WTC11 (cell line): ENCODE results near the gene SERPINE1. TPM values are rescaled to one million over a fixed set of nuclear protein-coding genes. Genes with fewer than 3 reads are reported as not detected.

Experiments used
- ATAC-seq: fragments of 200-7000 bp; cut with Tn5 transposase; 2 replicates; pipeline ENCODE4 v1.10.0; 2021; ENCODE audit warnings: mild to moderate bottlenecking, moderate library complexity
- Bru-seq: library from RNA; stranded (reverse); fragments of 400-500 nt; gene quantifications from one replicate; lab custom pipeline; 2021; lab: Mats Ljungman, UMichigan
- CTCF ChIA-PET: fragments of 300-600 bp; sonication (Branson Sonifier 250); formaldehyde crosslinking; loops from one replicate; lab custom pipeline; 2021; ENCODE audit warnings: antibody characterized with exemption; lab: Charles Lee
- POLR2A ChIA-PET: fragments of 350-600 bp; sonication (Branson Sonifier 250); formaldehyde crosslinking; loops from one replicate; lab custom pipeline; 2021; ENCODE audit warnings: antibody characterized with exemption; lab: Charles Lee
- DNase-seq: peaks from one replicate; pipeline ENCODE4 v3.0.0; 2021; ENCODE audit warnings: low spot score
- H3K27ac Mint-ChIP-seq: 2 replicates; pipeline ENCODE4 v1.8.0; 2021; ENCODE audit warnings: mixed read lengths
- H3K27me3 Mint-ChIP-seq: 2 replicates; pipeline ENCODE4 v1.8.0; 2021; ENCODE audit warnings: low read depth, mild to moderate bottlenecking, moderate library complexity, mixed read lengths
- H3K36me3 Mint-ChIP-seq: 2 replicates; pipeline ENCODE4 v1.8.0; 2021; ENCODE audit warnings: mixed read lengths
- H3K4me1 Mint-ChIP-seq: 2 replicates; pipeline ENCODE4 v1.8.0; 2022; ENCODE audit warnings: mixed read lengths
- H3K4me3 Mint-ChIP-seq: 2 replicates; pipeline ENCODE4 v1.8.0; 2021; ENCODE audit warnings: mild to moderate bottlenecking, moderate library complexity, mixed read lengths
- H3K9me3 Mint-ChIP-seq: 2 replicates; pipeline ENCODE4 v1.8.0; 2021; ENCODE audit warnings: mixed read lengths
- ARID4B ChIP-seq: sonication (generic); formaldehyde crosslinking; IDR thresholded peaks from 2 replicates; pipeline ENCODE4 v1.8.0; 2023; ENCODE audit warnings: missing genetic modification reagents, mild to moderate bottlenecking, borderline replicate concordance
- ESRRA ChIP-seq: sonication (generic); formaldehyde crosslinking; IDR thresholded peaks from 2 replicates; pipeline ENCODE4 v1.8.1; 2022; ENCODE audit warnings: mild to moderate bottlenecking, missing genetic modification reagents, borderline replicate concordance
- HMGA2 ChIP-seq: fragments of 250-450 bp; sonication (Bioruptor Pico); IDR thresholded peaks from 2 replicates; pipeline ENCODE4 v1.4.0; 2021; ENCODE audit warnings: mild to moderate bottlenecking, moderate library complexity
- KAT7 ChIP-seq: sonication (generic); formaldehyde crosslinking; IDR thresholded peaks from 2 replicates; pipeline ENCODE4 v1.8.1; 2023; ENCODE audit warnings: missing genetic modification reagents, mild to moderate bottlenecking, borderline replicate concordance
- MLX ChIP-seq: sonication (generic); formaldehyde crosslinking; IDR thresholded peaks from 2 replicates; pipeline ENCODE4 v1.8.1; 2023; ENCODE audit warnings: mild to moderate bottlenecking, missing genetic modification reagents, moderate library complexity
- MYBL2 ChIP-seq: sonication (generic); formaldehyde crosslinking; IDR thresholded peaks from 2 replicates; pipeline ENCODE4 v1.8.1; 2023; ENCODE audit warnings: mild to moderate bottlenecking, moderate library complexity, missing genetic modification reagents
- NR2C2 ChIP-seq: sonication (generic); formaldehyde crosslinking; IDR thresholded peaks from 2 replicates; pipeline ENCODE4 v1.8.0; 2022; ENCODE audit warnings: mild to moderate bottlenecking, missing genetic modification reagents
- SOX15 ChIP-seq: fragments of 250-450 bp; sonication (Bioruptor Pico); IDR thresholded peaks from 2 replicates; pipeline ENCODE4 v1.9.0; 2021; ENCODE audit warnings: mild to moderate bottlenecking
- SP1 ChIP-seq: sonication (generic); formaldehyde crosslinking; conservative IDR thresholded peaks from 2 replicates; pipeline ENCODE4 v1.8.1; 2022; ENCODE audit warnings: missing genetic modification reagents
- TCF7 ChIP-seq: sonication (generic); formaldehyde crosslinking; IDR thresholded peaks from 2 replicates; pipeline ENCODE4 v1.8.0; 2022; ENCODE audit warnings: mild to moderate bottlenecking, low read depth, missing genetic modification reagents, moderate library complexity
- USF1 ChIP-seq: sonication (generic); formaldehyde crosslinking; IDR thresholded peaks from 2 replicates; pipeline ENCODE4 v1.8.0; 2022; ENCODE audit warnings: mild to moderate bottlenecking, missing genetic modification reagents
- ZNF138 ChIP-seq: sonication (generic); formaldehyde crosslinking; conservative IDR thresholded peaks from 2 replicates; pipeline ENCODE4 v1.8.1; 2022; ENCODE audit warnings: mild to moderate bottlenecking, moderate library complexity, missing genetic modification reagents
- ZNF219 ChIP-seq: sonication (generic); formaldehyde crosslinking; IDR thresholded peaks from 2 replicates; pipeline ENCODE4 v1.8.0; 2023; ENCODE audit warnings: missing genetic modification reagents, mild to moderate bottlenecking, borderline replicate concordance
- long read RNA-seq, 3 experiments: library from RNA in 1 of 3; library from capped mRNA in 1 of 3; library from polyadenylated mRNA in 1 of 3; unstranded in 2 of 3; stranded (forward) in 1 of 3; transcript quantifications; one replicate each; pipeline ENCODE4 v2.0.0, GENCODE V29; 2021
- total RNA-seq: library from RNA; stranded (reverse); gene quantifications from 3 replicates; pipeline ENCODE4 v1.2.3, GENCODE V29; 2021
- TF ChIP-seq, protein P1 (sequence below): fragments of 250-450 bp; sonication (Bioruptor Pico); IDR thresholded peaks from 2 replicates; pipeline ENCODE4 v1.9.0; 2021; ENCODE audit warnings: mild to moderate bottlenecking
- TF ChIP-seq, protein P2 (sequence below): sonication (generic); formaldehyde crosslinking; conservative IDR thresholded peaks from 2 replicates; pipeline ENCODE4 v1.8.1; 2022; ENCODE audit warnings: mild to moderate bottlenecking, missing genetic modification reagents
- TF ChIP-seq, protein P3 (sequence below): sonication (generic); formaldehyde crosslinking; IDR thresholded peaks from 2 replicates; pipeline ENCODE4 v1.8.0; 2022; ENCODE audit warnings: mild to moderate bottlenecking, missing genetic modification reagents
- TF ChIP-seq, protein P4 (sequence below): fragments of 250-450 bp; sonication (Bioruptor Pico); IDR thresholded peaks from 2 replicates; pipeline ENCODE4 v1.9.0; 2021; ENCODE audit warnings: mild to moderate bottlenecking
- TF ChIP-seq, protein P5 (sequence below): sonication (generic); formaldehyde crosslinking; IDR thresholded peaks from 2 replicates; pipeline ENCODE4 v1.8.1; 2023; ENCODE audit warnings: mild to moderate bottlenecking, missing genetic modification reagents

The SERPINE1 gene
- total RNA-seq (1.1 to 2.6 TPM (median 2.2 TPM) in 3 replicates), Bru-seq, nascent RNA (percentile 24 among the genes with signal in this experiment)
- long read RNA-seq, experiment 1, transcript SERPINE1-201 (9 exons, 3,190 nt): major isoform, 6 of 8 reads
- long read RNA-seq, experiment 1, partial matches to known transcripts: 1 of 8 reads
- long read RNA-seq, experiment 1, other reads (novel, unspliced or antisense): 1 of 8 reads
- long read RNA-seq, experiment 2, partial matches to known transcripts: 0 of 1 reads
- long read RNA-seq, experiment 2, other reads (novel, unspliced or antisense): 0 of 1 reads
- long read RNA-seq, experiment 3, partial matches to known transcripts: 0 of 2 reads
- long read RNA-seq, experiment 3, other reads (novel, unspliced or antisense): 1 of 2 reads

DNA sequence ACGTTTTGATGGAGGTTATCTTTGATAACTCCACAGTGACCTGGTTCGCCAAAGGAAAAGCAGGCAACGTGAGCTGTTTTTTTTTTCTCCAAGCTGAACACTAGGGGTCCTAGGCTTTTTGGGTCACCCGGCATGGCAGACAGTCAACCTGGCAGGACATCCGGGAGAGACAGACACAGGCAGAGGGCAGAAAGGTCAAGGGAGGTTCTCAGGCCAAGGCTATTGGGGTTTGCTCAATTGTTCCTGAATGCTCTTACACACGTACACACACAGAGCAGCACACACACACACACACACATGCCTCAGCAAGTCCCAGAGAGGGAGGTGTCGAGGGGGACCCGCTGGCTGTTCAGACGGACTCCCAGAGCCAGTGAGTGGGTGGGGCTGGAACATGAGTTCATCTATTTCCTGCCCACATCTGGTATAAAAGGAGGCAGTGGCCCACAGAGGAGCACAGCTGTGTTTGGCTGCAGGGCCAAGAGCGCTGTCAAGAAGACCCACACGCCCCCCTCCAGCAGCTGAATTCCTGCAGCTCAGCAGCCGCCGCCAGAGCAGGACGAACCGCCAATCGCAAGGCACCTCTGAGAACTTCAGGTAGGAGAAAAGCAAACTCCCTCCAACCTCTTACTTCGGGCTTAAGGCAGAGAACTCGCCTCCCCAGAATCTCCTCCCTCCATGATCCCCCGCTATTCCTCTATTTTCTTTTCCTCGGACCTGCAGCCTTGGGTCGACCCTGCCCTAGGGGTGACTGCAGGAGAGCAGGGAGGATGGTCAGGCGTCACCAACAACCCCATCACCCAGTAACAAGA, at the start of gene SERPINE1:
Gene SERPINE1 (plus strand): TSS at position 454 of the 809 bp plus-strand sequence. CDS start 1,290 bp downstream, outside the sequence.
- Mint-ChIP-seq H3K27me3 (peaks cover 17% of the 10 kb centered on the region), H3K27ac (no peak within 1 kb of the TSS), H3K9me3 (peaks cover 7% of the 10 kb centered on the region), H3K36me3 (peaks cover 5% of the 10 kb centered on the region), H3K4me1 (peaks cover 40% of the 10 kb centered on the region), H3K4me3 (peak within 1 kb of the TSS; percentile 32)
- ChIA-PET CTCF (interaction anchor here (0.6 to 4.9 kb wide), 20 partner anchors 8 to 182 kb away, joined by 3 to 42 read pairs (median 4); partner anchors contain the start of genes MOGAT3, TRIM56, VGF and ZNHIT1), POLR2A (no interaction called here)
- DNase-seq (peak; percentile 61), ATAC-seq (peak; percentile 83)
- no peak for TF ChIP-seq ZNF138
- TF ChIP-seq, protein P1, sequence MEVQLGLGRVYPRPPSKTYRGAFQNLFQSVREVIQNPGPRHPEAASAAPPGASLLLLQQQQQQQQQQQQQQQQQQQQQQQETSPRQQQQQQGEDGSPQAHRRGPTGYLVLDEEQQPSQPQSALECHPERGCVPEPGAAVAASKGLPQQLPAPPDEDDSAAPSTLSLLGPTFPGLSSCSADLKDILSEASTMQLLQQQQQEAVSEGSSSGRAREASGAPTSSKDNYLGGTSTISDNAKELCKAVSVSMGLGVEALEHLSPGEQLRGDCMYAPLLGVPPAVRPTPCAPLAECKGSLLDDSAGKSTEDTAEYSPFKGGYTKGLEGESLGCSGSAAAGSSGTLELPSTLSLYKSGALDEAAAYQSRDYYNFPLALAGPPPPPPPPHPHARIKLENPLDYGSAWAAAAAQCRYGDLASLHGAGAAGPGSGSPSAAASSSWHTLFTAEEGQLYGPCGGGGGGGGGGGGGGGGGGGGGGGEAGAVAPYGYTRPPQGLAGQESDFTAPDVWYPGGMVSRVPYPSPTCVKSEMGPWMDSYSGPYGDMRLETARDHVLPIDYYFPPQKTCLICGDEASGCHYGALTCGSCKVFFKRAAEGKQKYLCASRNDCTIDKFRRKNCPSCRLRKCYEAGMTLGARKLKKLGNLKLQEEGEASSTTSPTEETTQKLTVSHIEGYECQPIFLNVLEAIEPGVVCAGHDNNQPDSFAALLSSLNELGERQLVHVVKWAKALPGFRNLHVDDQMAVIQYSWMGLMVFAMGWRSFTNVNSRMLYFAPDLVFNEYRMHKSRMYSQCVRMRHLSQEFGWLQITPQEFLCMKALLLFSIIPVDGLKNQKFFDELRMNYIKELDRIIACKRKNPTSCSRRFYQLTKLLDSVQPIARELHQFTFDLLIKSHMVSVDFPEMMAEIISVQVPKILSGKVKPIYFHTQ (CRISPR knock-in tag): no peak
- TF ChIP-seq, protein P2, sequence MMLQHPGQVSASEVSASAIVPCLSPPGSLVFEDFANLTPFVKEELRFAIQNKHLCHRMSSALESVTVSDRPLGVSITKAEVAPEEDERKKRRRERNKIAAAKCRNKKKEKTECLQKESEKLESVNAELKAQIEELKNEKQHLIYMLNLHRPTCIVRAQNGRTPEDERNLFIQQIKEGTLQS (CRISPR knock-in tag): no peak
- no peak for TF ChIP-seq USF1
- no peak for TF ChIP-seq ESRRA (CRISPR knock-in tag)
- no peak for TF ChIP-seq ZNF219
- TF ChIP-seq, protein P3, sequence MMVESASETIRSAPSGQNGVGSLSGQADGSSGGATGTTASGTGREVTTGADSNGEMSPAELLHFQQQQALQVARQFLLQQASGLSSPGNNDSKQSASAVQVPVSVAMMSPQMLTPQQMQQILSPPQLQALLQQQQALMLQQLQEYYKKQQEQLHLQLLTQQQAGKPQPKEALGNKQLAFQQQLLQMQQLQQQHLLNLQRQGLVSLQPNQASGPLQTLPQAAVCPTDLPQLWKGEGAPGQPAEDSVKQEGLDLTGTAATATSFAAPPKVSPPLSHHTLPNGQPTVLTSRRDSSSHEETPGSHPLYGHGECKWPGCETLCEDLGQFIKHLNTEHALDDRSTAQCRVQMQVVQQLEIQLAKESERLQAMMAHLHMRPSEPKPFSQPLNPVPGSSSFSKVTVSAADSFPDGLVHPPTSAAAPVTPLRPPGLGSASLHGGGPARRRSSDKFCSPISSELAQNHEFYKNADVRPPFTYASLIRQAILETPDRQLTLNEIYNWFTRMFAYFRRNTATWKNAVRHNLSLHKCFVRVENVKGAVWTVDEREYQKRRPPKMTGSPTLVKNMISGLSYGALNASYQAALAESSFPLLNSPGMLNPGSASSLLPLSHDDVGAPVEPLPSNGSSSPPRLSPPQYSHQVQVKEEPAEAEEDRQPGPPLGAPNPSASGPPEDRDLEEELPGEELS (CRISPR knock-in tag): no peak
- TF ChIP-seq ARID4B (CRISPR knock-in tag): 0 out of 2 replicates have a peak, but pooled peaks have one; percentile 13
- no peak for TF ChIP-seq MYBL2
- no peak for TF ChIP-seq TCF7 (CRISPR knock-in tag)
- no peak for TF ChIP-seq SOX15 (CRISPR knock-in tag)
- TF ChIP-seq HMGA2 (CRISPR knock-in tag): no peak
- TF ChIP-seq MLX (CRISPR knock-in tag): no peak
- no peak for TF ChIP-seq NR2C2 (CRISPR knock-in tag)
- TF ChIP-seq, protein P4, sequence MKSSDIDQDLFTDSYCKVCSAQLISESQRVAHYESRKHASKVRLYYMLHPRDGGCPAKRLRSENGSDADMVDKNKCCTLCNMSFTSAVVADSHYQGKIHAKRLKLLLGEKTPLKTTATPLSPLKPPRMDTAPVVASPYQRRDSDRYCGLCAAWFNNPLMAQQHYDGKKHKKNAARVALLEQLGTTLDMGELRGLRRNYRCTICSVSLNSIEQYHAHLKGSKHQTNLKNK (CRISPR knock-in tag): no peak
- no peak for TF ChIP-seq KAT7 (CRISPR knock-in tag)
- TF ChIP-seq, protein P5, sequence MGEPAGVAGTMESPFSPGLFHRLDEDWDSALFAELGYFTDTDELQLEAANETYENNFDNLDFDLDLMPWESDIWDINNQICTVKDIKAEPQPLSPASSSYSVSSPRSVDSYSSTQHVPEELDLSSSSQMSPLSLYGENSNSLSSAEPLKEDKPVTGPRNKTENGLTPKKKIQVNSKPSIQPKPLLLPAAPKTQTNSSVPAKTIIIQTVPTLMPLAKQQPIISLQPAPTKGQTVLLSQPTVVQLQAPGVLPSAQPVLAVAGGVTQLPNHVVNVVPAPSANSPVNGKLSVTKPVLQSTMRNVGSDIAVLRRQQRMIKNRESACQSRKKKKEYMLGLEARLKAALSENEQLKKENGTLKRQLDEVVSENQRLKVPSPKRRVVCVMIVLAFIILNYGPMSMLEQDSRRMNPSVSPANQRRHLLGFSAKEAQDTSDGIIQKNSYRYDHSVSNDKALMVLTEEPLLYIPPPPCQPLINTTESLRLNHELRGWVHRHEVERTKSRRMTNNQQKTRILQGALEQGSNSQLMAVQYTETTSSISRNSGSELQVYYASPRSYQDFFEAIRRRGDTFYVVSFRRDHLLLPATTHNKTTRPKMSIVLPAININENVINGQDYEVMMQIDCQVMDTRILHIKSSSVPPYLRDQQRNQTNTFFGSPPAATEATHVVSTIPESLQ (CRISPR knock-in tag): no peak
- TF ChIP-seq SP1: no peak
